GM12878 (cell line): Measurements from ENCODE around the gene CFLAR.

Experiments
- CBFB ChIP-seq: IDR thresholded peaks from 2 replicates; pipeline ENCODE4 v1.6.1; 2016; ENCODE audit warnings: antibody characterized with exemption, low read depth
- CHD2 ChIP-seq: IDR thresholded peaks from 2 replicates; pipeline ENCODE4 v1.6.1; 2011; ENCODE audit warnings: low read depth, low read length, improper control_type of control experiment, borderline replicate concordance
- CTCF ChIP-seq, 3 experiments: IDR thresholded peaks in 2 of 3; conservative IDR thresholded peaks in 1 of 3; 2 replicates each; pipeline ENCODE4 v1.5.1; 2011; ENCODE audit warnings: low read depth in 3 of 3, low read length in 3 of 3, mild to moderate bottlenecking in 3 of 3, control low read depth in 2 of 3, moderate library complexity in 2 of 3, inconsistent platforms in 1 of 3, mixed read lengths in 1 of 3; ENCODE audit not compliant: control insufficient read depth in 2 of 3, insufficient read depth in 1 of 3; ENCODE audit errors: extremely low read depth in 1 of 3
- MEF2A ChIP-seq: IDR thresholded peaks from 2 replicates; pipeline ENCODE4 v1.6.1; 2011; ENCODE audit warnings: low read depth, mild to moderate bottlenecking, low read length, moderate library complexity; ENCODE audit not compliant: insufficient read depth
- POLR2A ChIP-seq: IDR thresholded peaks from 2 replicates; pipeline ENCODE4 v1.6.1; 2011; ENCODE audit warnings: low read depth, mild to moderate bottlenecking, low read length
- POLR2AphosphoS2 ChIP-seq: IDR thresholded peaks from 2 replicates; pipeline ENCODE4 v1.6.1; 2011; ENCODE audit warnings: low read depth, mild to moderate bottlenecking, low read length, improper control_type of control experiment, moderate library complexity
- POLR2AphosphoS5 ChIP-seq: IDR thresholded peaks from 2 replicates; pipeline ENCODE4 v1.6.1; 2011; ENCODE audit warnings: mild to moderate bottlenecking, low read length, inconsistent platforms
- REST ChIP-seq: IDR thresholded peaks from 2 replicates; pipeline ENCODE4 v1.6.1; 2012; ENCODE audit warnings: mild to moderate bottlenecking, low read depth, low read length
- YY1 ChIP-seq: IDR thresholded peaks from 2 replicates; pipeline ENCODE4 v1.6.1; 2011; ENCODE audit warnings: low read depth, mild to moderate bottlenecking, low read length
- TF ChIP-seq, protein P1 (sequence below): IDR thresholded peaks from 2 replicates; pipeline ENCODE4 v1.6.1; 2012; ENCODE audit warnings: low read depth, low read length, improper control_type of control experiment
- TF ChIP-seq, protein P2 (sequence below): IDR thresholded peaks from 2 replicates; pipeline ENCODE4 v1.6.1; 2011; ENCODE audit warnings: low read depth, low read length, improper control_type of control experiment, borderline replicate concordance
- TF ChIP-seq, protein P3 (sequence below): IDR thresholded peaks from 2 replicates; pipeline ENCODE4 v1.6.1; 2012; ENCODE audit warnings: low read depth, low read length, improper control_type of control experiment

- TF ChIP-seq POLR2AphosphoS5, result no peak
- no peak for TF ChIP-seq CTCF (IDR thresholded peaks at IDR 0.05 in 2 of 3, conservative IDR thresholded peaks at IDR 0.05 in 1 of 3; ENCODE audit: control insufficient read depth in 2 of 3, extremely low read depth in 1 of 3, insufficient read depth in 1 of 3, low read depth in 3 of 3, low read length in 3 of 3)
- TF ChIP-seq POLR2AphosphoS2, result no peak
- no peak for TF ChIP-seq POLR2A
- TF ChIP-seq, protein P1, sequence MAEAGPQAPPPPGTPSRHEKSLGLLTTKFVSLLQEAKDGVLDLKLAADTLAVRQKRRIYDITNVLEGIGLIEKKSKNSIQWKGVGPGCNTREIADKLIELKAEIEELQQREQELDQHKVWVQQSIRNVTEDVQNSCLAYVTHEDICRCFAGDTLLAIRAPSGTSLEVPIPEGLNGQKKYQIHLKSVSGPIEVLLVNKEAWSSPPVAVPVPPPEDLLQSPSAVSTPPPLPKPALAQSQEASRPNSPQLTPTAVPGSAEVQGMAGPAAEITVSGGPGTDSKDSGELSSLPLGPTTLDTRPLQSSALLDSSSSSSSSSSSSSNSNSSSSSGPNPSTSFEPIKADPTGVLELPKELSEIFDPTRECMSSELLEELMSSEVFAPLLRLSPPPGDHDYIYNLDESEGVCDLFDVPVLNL, result no peak
- TF ChIP-seq REST, result no peak
- TF ChIP-seq YY1, result no peak
- no peak for TF ChIP-seq MEF2A
- TF ChIP-seq, protein P2, sequence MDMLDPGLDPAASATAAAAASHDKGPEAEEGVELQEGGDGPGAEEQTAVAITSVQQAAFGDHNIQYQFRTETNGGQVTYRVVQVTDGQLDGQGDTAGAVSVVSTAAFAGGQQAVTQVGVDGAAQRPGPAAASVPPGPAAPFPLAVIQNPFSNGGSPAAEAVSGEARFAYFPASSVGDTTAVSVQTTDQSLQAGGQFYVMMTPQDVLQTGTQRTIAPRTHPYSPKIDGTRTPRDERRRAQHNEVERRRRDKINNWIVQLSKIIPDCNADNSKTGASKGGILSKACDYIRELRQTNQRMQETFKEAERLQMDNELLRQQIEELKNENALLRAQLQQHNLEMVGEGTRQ, result no peak
- TF ChIP-seq, protein P3, sequence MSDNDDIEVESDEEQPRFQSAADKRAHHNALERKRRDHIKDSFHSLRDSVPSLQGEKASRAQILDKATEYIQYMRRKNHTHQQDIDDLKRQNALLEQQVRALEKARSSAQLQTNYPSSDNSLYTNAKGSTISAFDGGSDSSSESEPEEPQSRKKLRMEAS, result no peak
- TF ChIP-seq CHD2, result no peak
- no peak for TF ChIP-seq CBFB
These were observed 40.1 kb downstream of the CFLAR start for GRCh38 chr2:201156036-201156435.
